ENCODE results near the gene DNER. TPM values are rescaled to one million over a fixed set of nuclear protein-coding genes. Genes with fewer than 3 reads are reported as not detected.
"Not testable (repeated sequence)": the region's sequence is repeated elsewhere in the genome, so short reads cannot be mapped to it uniquely, and the experiment has no call there.

The DNER gene
- total RNA-seq, 1 donor from 2014 or later: 0.34 TPM

GRCh38 chr2:229392196-229392595, 322.2 kb downstream of the DNER start:
- no peak for DNase-seq (ENCODE audit: low spot score)

DNA sequence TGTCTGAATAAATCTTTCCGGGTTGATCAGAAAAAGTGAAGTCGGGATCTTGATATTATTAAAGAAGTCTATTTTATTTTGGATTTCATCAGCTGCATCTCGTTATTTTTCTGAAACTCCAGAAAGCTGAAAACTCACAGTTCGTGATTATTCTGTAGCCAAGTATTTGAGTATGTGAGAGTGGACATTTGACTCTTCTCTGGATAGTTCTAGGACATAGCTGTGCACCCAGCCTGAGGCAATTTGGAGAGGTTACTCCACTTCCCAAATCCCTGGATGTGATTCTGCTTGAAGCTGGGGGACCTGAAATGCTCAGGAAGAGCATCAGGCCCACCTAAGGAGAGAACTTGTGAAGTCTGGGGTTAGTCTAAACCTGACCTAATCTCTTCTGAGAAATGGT, 325.6 kb downstream of the DNER start:
- DNase-seq (ENCODE audit: low spot score): no peak

DNA sequence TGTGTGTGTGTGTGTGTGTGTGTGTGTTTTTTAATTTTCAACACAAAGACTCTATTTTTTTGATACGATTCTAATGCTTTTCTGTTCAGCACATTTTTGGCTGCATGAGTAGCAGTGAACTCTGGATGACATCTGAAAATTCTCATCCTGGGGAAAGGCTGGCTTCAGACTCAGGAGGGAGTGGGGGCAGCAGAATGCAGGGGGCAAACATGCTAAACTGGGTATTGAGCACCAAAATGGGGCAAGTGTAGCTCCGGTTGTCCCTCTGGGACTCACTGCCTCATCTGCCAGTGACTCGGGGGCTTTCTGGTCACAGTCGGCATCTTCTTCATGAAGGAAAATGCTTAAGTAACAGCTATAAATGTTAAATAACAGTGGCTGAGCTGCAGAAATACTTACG, 326.5 kb downstream of the DNER start:
- DNase-seq (ENCODE audit: low spot score): no peak

DNA sequence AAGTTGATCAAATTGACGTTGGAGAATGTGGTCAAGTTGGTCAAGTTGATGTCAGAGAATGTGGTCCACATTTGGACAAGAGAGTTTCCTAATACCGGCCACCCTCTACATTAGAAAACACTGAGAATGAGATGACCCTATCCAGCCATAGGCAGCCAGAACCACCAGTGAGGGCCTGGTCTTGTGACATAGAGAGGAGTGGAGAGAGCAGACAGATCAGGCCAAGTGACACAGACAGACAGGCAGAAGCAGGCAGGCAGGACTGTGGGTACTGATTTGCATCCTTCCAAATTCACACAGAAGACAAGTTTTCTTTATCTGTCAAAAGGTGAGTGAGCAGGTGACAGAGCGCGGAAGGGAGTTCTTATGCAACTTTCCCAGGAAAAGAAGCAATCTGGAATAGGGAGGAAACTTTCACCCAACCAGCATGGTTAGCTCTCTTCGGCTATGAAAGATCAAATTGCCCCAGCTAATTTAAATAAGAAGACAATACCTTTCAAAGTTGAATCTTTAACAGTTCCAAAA, 334.2 kb downstream of the DNER start:
- DNase-seq (ENCODE audit: low spot score): no peak

GRCh38 chr2:229378386-229378785, 336.0 kb downstream of the DNER start:
- DNase-seq (ENCODE audit: low spot score): no peak

DNA sequence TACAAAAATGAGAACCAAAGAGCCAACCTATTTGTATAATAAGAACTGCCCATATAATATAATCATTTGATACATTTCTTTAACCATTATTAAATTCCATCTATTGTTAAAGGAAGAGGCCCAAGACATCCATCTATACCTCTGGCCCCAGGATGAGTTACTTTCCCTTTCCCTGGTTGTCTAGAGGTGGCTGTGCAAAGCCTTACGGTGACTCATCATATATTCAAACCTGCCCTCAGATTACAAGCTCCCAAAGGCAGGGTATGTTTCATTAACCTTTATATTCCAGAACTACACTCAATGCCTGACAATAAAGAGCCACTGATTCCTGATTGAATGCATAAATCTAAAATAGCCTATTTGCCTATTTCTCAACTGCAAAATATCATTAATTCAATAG, 337.5 kb downstream of the DNER start:
- DNase-seq (ENCODE audit: low spot score): no peak

DNA sequence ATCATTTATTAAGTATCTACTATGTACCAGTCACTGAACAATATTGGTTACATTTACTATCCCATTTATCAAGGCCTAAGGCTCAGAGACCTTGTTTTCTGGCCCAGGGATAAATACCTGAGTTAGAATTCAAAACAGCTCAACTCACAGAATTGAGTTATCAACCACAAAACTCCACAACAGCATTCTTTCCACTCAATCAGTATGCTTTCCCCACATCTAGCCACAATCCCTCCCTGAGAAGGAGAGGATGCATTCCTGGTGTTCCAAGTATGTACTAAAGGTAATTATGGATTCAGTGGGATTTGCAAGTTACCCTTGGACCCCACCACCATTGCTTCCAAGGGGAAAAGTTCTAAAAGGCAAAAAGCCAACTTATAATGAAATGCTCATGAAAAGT, 339.1 kb downstream of the DNER start:
- no peak for DNase-seq (ENCODE audit: low spot score)

DNA sequence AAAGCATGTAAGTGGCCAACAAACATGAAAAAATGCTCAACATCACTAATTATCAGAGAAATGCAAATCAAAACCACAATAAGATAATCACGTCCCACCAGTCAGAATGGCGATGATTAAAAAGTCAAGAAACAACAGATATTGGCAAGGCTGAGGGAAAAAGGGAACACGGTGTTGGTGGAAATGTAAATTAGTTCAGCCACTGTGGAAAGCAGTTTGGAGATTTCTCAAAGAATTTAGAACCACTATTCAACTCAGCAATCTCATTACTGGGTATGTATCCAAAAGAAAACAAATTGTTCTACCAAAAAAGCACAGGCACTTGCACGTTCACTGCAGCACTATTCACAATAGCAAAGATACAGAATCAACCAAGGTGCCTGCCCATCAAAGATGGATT, 341.0 kb downstream of the DNER start:
- DNase-seq (ENCODE audit: low spot score): not testable (repeated sequence)

- DNase-seq (ENCODE audit: low spot score): no peak
Observed at GRCh38 chr2:229372207-229372606, 342.1 kb downstream of the DNER start.

DNA sequence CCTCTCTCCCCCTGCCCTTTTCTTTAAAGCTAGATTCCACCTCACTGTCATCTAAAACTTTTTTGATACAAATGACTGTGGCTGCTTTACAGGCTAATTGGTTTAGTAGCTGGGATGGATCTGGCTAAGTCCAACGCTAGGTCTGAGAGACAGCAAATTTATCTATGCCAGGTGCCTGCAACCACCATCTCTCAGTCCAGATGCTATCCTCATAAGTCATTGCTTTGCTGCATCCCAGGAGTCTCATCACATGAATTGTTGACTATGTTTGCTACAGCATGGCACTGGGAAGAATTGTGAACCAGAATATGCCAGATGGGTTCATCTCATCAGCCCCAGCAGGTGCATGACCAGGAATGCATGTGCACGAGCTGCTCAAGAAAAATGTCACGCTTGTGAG, 343.3 kb downstream of the DNER start:
- DNase-seq (ENCODE audit: low spot score): no peak

- DNase-seq (ENCODE audit: low spot score): no peak
Observed at GRCh38 chr2:229370509-229370908, 343.8 kb downstream of the DNER start.

DNA sequence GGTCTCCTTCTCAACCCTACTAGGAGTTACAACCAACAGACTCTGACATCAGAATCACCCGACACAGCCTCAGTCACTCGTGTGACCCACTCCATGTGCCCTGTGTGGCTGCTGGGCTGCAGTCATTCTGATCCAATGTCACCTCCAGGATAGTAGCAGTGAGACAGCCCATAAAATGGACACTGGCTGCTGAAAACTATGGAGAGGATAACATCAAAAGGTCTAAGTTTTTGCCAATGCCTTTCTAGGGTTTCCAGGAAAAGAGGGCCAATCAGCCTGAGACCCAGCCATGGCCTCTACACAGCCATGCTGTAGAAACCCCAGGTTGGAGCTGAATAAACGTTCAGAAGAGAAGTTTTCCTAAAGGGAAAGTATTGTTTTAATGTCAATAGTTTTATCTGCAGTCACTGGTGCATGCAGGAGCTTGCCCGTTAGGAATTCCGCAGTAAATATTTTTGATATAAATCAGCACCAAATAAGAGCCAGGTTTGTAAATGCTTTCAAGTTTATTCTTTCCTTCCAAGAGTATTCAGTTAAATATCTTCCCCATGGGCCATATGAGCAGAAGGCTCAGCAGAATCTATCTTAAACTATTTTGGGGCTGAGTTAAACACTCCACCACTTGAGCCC, 351.1 kb downstream of the DNER start:
- no peak for DNase-seq (ENCODE audit: low spot score)

DNA sequence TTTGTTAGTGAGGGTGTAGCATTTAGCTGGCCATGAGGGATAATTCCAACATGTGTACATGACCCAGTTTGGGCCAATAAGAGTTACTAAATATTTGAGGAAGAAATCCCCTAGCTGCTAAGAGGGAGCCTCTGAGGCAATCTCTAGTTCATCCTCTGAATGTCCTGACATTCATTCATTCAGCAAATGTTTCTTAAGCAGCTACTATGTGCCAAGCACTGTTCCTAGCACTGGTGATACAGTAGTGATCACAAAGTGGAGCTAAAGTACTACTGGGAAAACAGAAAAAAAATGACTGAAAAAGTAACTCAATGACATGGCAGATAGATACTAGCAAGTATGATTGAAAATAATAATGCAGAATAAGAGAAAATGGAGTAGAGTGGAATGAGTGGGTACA, 363.5 kb downstream of the DNER start:
- no peak for DNase-seq (ENCODE audit: low spot score)

GRCh38 chr2:229350117-229350805, 364.1 kb downstream of the DNER start:
- DNase-seq (ENCODE audit: low spot score): no peak

DNA sequence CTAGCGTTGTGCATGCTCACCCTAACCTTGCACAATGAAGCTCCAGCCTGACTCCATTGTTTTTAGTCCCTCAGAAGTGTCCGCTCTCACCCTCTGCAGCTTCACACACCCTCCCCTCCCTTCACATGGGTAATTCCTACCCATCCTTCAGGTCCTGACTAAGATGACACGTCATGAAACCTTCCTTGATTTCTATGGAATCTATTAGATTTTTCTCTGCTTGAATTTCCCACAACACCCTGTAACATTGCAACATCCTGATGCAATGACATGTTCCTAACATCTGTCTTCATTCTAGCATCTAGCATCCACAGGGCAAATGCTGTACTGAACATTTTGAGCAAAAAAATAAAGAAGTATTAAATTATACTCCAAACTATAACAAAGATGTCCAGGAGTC, 366.2 kb downstream of the DNER start:
- no peak for DNase-seq (ENCODE audit: low spot score)

GRCh38 chr2:229346816-229347540, 367.4 kb downstream of the DNER start:
- no peak for DNase-seq (ENCODE audit: low spot score)

DNA sequence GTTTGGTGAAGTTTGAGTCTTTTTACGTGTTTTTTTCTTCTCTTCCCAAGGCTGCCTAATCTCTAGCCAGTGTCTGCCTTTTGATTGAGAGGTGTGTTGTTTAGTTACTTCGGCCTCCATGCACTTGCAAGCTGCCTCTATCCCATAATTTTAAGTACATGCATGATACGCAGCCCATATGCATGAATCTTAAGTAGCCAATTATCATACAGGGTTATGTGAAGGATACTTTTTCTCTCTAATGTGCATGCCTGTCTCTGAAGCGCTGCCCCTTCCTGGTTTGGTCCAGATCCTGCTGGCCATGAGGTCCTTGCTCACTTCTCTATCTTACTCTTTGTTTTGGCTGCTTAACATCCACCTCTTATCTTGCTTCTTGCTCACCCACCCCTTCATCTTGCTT, 369.4 kb downstream of the DNER start:
- DNase-seq (ENCODE audit: low spot score): no peak

GRCh38 chr2:229344151-229344551, 370.2 kb downstream of the DNER start:
- no peak for DNase-seq (ENCODE audit: low spot score)

GRCh38 chr2:229343661-229344060, 370.7 kb downstream of the DNER start:
- no peak for DNase-seq (ENCODE audit: low spot score)

DNA sequence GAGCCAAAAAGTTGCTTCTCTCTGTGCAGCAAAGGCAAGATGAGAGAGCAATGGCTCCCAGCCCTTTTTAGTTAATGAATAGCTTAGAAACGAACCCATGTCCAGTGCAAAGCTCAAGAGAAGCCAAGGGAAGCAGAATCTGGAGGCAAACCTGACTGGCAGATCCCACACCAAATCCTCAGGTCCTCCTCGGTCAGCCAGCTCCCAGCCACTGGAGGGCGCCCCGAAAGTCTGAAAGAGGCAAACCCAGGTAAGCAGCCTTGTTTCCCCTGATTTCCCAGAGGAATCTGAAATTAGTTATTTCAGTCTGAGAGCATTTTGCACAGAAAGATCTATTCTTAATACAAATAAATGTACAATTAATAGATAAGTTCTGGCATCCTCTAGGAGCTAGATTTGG, 372.0 kb downstream of the DNER start:
- no peak for DNase-seq (ENCODE audit: low spot score)

GRCh38 chr2:229340086-229340760, 374.1 kb downstream of the DNER start:
- DNase-seq (ENCODE audit: low spot score): no peak

DNA sequence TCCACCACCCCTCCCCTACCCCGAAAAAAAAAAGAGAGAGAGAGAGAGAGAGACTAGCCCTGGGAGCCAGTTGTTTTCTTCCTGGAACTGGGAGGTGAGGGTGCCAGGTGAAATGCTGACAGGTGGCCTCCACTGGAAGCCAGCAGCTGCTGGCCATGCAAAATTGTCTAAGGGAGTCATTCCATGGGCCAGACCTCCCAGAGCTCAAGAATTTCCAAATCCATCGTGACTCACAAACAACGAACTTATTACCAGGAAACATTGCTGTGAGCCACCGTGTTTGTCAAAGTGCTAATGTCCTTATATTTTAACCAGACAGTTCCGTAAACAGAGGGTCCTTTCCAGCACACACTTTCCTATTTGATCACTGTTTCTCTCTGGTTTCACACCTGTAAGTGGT, 374.7 kb downstream of the DNER start:
- no peak for DNase-seq (ENCODE audit: low spot score)

Measured in ureter (tissue), 1 donor.